ENCODE measurements around the gene LETM1.

LETM1 gene

DNA sequence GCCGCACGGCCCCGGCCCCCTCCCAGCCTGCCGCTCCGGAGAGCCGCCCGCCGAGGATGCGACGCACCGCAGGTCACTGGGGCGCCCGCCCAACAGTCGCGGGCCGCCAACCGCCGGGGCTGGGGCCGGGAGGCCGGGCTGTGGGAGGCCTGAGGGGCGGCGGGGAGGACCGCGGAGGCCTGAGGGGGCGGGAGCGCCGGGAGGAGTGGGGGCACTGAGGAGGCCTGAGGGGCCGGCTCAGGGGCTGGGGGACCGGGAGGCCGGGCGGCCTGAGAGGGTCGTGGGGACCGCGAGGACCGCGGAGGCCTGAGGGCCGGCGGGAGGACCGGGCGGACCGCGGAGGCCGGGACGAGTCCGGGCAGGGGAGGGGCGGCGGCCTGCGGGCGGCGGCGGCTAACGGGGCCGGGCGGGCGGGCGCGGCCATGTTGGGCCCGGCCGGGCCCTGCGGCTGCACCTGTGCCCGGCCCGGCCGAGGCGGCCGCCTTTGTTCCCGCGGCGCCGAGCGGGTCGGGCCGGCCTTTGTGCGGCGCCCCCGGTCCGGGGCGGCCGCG, 15.6 kb upstream of the LETM1 start:
- no peak for DNase-seq

DNA sequence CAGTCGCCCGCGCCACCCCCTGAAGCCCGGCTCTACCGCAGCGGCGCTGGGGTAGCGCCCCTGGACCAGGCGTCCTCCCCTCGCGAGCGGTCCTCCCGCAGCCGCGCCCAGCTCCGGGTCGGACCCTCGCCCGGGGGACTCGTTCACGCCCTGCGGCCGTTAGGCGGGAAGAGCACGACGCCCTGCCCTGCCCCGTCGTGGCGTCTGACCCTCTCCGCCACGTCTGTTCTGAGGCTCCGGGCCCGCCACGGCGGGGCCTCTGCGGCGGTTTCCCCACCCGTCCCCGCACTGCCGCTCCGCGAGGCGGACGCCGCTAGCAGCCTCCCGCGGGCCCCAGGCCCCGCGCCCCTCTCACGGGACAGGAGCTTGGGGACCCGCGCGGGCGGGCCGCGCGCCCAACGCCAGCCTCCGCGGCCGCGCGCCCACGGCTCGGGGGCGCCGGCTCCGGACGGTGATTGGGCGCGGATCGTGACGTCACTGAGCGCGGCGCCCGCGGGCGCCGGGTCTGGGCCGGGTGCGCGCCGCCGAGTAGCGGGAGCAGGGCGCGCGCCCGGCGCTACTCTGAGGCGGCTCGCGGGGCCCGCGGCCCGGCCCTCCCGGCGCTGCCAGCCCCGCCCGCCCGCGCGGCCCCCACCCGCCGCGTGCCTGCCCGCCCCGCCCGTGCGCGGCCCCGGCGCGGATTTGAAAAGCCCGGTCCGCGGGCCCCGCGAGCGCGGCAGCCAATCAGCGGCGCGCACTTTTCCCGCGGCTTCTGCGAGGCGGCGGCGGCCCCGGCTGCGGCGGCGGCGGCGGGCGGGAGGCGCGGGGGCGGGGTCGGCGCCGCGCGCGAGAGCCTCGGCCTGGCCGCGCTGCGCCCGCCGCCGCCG, 14.9 kb upstream of the LETM1 start, which contains the start of gene NSD2:
Gene NSD2 (plus strand): TSS at position 816 of the 866 bp plus-strand sequence. CDS start 29,262 bp downstream, outside the sequence.
- peak; percentile 94 for DNase-seq

DNA sequence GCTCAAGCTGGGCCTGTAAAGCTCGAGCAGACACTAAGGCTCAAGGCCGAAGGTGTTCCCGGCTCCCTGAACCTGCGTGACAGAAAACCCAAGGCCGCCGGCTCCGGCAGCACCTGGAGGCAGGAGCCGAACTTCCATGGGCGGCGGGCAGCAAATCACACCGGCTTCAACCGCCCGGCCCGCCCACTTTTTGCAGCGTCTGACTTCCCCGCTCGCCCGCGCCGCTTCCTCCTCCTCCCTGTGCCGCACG, 14.3 kb upstream of the LETM1 start:
- peak; percentile 87 for DNase-seq

DNA sequence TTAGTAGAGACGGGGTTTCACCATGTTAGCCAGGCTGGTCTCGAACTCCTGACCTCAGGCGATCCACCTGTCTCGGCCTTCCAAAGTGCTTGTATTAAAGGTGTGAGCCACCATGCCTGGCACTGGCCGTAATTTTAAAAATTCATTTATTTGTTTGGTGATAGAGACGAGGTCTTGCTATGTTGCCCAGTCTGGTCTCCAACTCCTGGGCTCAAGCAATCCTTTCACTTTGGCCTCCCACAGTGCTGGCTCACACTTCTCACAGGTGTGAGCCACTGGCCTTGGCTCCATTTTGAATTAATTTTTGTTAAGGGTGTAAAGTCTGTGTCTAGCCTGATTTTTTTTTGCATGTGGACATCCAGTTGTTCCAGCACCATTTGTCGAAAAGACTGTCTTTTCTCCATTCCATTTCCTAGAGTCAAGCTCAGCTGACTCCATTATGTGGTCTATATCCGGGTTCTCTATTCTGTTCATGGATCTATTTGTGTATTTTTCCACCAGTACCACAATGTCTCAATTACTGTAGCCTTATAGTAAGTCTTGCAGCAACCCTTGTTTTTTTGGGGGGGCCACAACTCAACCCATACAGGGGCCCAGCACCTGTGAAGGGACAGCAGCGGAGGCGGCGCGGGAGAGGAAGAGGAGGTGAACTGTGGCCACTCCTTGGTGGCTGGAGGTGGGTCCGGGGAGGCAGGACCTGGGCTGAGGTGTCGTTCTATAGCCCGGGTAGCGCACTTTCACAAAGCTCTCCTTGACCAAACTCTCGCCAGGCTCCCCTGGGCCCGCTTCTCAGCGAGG, 13.8 kb upstream of the LETM1 start:
- no peak for DNase-seq

DNA sequence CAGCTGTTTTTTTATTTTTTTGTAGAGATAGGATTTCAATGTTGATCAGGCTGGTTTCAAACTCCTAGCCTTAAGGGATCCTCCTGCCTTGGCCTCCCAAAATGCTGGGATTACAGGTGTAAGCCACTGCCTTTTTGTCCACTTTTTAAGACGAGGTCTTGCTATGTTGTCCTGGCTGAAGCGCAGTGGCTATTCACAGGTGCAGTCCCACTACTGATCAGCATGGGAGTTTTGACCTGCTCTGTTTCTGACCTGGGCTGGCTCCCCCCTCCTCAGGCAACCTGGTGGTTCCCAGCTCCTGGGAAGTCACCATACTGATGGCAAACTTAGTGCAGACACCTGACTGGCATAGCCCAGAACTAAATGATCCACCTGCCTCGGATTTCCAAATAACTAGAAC, 13.0 kb upstream of the LETM1 start:
- DNase-seq: no peak

DNA sequence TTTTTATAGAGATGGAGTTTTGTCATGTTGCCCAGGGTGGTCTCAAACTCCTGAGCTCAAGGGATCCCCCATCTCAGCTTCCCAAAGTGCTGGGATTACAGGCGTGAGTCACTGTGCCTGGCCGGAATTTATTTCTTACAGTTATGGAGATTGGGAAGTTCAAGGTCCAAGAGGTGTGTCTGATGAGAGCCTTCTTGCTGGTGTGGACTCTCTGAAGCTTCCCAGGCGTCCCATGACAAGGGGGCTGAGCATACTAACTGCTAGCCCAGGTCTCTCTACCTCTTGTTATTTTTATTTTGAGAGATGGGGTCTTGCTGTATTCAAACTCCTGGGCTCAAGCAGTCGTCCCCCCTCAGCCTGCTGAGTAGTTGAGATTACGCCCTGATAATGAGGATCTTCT, 12.3 kb upstream of the LETM1 start:
- no peak for DNase-seq

DNA sequence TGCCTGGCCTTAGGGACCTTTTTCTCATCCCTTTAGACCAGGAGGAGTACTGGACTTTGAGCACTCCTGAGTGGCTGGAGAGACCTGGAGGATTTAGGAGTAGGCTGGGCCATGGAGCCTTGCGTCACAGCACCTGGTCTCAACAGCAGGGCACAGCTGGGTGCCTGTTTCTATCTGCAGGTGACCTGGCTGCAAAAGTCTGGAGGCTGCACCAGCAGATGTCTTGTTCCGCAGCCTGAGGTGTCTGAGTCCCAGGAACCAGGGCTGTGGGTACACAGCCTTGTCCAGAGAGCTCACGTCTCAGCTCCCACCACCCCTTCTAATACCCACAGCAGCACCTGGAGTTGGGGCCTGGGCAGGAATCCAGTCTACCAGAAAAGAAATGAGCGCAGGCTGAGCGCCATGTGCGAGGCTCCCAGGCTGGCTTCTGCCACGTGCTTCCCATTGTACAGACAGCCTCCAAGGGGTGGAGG, 10.3 kb upstream of the LETM1 start:
- DNase-seq: no peak

DNA sequence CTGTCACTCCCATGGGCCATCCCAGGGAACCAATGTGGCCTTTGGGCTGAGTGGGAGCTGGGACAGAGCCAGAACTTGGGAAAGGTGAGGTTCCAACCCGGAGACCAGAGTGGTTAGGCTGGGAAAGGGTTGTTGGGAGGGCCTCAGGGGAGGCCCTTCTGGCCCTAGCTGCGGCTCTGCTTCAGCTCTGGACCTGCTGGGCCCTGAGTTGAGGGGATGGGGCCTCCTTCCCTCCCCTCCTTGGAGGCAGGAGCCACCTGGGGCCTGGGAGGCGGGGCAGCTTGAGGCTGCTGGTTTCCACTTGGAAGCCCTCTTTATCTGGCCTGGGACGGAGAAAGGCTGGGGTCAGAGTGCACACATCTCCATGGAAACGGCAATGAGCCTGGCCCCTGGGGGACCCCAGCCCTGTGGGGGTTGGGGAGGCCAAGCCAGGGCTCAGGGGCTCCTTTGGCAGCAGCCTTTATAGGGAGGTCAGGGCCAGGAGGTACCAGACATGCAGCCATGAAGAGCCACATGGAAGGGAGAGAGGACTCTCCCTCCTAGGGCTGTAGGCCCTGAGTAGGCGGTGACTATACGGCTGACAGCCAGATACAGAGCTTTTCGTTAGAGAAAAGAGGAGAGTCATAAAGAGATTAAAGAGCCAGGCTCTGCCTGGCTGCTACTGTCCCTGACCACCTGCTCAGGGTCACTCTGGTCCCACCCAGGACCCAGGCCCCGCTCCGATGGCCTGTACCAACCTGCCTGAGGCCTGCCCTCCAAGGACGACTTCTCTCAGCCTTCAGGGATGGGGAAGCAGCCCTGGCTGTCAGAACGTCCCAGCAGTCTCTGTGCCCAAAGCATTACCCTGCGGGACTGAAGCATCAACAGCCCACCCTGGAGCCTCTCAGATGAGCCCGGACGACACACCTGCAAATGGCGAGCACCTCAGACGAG, 8.4 kb upstream of the LETM1 start:
- no peak for DNase-seq

DNA sequence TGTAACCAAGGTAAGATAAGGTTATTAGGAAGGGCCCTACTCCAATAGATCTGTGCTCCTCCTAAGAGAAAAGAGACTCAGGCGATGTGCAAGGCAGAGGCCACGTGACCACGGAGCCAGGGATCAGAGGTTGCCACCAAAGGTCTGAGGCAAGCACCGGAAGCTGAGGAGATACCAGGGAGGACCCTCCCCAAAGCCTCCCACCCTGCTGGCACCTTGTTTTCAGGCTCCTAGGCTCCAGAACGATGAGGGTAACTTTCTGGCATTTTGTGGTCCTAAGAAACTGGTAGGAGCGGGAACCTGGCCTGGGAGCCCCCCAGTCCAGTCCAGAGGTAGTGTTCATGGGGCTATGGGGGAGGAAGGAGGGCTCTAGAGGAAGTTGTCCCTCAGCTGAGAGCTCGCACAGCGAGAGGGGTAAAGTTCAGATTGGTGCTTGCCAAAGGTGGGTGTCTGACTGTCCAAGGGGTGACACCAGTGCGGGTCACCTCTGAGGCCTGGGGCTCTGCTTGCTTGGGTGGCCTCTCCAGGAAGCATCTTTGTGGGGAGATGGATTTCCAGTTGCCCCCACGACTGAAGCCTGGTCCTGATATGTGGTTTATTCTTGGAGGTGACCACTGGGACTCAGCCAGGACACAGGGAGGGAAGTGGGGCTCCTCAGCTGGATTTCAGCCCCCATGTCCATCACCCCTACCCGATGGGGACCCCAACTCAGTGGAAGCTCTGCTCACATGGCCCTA, 7.5 kb upstream of the LETM1 start:
- no peak for DNase-seq

DNA sequence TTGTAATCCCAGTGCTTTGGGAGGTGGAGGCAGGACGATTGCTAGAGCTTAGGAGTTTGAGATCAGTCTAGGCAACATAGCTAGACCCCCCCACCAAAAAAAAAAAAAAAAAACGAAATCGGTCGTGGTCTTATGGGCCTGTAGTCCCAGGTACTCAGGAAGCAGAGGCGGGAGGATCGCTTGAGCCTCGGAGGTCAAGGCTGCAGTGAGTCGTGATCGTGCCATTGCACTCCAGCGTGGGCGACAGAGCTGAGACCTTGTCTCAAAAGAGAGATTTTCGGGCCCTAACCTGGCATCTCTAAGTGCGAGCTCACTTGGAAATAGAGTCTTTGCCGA, 7.0 kb upstream of the LETM1 start:
- DNase-seq: no peak

DNA sequence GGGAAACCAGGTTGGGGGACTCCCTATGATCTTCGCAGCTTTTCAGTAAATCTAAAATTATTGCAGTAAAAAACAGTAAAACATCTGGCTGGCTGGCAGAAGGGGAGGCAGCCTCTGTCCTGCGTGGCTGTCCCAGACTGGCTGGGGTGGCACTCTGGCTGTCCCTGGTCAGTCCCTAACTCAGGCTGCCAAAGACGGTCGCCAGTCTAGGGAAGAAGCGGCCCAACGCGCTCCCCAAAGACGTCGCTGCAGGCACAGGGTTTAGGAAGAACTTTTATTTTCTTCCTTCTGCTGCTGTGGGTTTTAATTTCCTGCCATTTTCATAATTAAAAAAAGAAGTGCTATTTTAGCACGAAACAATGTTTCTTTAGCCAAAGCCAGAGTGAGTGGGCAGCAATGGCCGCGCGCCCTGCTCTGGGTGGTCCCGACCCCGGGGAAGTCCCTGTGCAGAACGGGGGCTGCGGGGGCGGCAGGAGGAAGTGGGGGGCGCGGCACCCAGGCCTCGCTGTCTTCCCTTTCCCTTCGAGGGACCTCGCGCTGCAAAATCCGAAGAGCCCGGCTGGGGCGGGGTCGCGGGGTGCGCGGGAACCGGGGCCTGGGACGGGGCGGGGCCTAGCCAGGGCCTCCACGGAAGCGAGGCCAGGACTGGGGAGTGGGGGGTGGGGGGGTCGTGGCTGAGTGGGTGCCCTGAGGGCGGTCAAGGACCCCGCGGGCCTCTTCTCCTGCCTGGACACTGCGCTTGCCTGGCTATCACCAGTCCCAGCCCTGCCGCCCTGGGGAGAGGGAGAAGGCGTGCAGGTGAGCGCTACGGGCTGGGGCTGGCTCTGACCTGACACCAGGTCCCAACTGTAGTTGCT, 6.3 kb upstream of the LETM1 start:
- peak; percentile 24 for DNase-seq

DNA sequence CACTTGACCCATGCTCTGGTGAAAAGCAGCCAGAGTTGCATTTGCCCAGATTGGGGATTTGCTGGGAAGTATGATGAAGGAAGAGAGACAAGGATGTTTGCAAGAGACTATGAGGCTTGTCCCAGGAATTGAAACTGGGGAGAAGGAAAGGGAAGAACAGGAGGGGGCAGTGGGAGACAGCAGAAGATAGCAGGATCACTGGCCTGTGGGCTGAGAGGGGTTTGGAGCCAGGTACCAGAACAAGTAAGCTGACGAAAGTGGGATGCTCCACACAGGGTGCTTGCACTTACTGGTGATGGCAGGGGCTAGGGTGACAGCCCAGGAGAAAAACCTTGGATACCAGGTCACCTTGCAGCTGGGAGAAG, 3.4 kb upstream of the LETM1 start:
- DNase-seq: no peak

DNA sequence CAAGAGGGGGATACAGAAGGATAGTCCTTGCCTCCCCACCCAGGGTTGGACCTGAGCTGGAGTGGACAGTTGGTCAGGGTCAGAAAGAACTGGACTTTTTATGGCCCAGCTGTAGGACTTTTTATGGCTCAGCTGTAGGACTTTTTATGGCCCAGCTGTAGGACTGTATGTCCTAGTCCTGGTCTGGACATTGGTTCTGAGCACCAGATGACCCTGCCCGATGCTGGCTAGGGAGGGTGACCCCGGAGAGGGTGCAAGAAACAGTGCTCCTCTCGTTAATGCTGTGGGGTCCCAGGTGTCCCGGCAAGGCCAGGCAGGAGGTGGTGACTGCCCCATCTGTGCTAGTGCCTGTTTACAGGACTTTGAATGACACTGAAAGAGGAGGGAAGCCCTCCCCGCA, 2.0 kb upstream of the LETM1 start:
- no peak for DNase-seq

DNA sequence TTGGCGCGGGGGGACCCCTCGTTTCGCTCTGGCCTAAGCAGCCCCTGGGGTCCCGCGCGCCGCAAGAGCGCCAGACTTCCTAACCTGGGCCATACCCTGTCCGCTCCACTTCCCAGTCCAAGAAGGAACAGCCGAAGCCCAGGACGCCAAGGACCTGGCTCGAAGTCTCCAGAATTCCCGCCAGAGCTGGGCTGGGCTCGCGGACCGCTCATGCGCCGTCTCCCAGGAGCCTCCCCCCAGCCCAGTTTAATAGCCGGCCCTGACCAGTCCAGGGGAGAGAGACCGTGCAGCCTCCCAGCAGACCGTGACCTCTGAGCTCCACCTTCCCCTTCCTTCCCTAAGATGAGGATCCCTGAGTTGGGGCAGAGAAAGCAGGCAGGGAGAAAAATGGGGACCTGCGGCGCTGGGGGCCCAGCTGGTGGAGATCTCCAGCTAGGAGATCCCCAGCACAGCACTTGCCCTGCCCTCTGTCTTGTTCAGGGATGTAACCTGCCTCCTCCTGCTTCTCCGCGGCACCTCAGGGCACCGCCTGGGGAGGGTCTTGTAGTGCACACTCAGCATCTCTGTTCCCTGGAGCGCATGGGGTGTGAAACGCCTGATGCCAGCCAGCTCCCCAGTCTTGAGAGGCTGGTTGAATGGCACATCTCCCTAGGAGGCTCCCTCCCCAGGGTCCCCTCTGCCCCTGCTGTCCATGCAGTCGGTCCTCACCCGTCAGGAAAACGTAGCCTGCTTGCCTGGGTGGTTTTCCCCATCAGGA, 1.2 kb upstream of the LETM1 start:
- no peak for DNase-seq

DNA sequence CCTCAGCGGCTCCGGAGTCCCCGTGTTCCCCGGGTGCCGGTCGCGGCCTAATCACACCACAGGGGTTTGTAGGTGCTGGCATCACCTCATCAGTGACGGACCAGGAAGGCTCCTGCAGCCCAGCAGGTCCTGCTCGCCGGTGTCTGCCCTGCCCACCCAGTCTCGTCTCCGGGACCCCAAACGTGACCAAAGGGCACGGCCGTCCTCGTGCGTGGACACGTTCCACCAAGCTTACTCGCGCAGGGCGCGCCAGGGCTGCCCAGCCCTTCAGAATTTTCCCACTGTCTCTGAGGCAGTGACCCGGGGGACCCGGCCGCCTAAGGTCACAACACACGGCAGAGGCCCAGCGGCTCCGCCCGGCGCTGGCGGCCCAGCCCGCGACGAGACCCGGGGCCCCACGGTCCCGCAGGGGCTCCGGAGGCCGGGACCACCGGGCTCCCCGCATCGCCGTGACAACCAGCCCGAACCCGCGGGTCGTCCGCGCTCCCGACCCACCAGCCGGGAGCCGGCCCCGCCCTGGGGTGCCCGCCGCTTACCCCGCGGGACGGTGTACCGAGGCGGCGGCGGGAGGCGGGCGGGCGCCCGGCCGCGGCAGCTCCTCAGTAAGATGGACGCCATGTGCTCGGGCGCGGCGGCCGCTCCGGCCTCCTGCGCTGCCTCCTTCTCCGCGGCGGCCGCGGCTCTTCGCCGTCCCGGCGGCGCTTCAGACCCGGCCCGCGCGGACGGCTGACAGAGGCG, 454 bp downstream of the LETM1 start:
- no peak for DNase-seq

DNA sequence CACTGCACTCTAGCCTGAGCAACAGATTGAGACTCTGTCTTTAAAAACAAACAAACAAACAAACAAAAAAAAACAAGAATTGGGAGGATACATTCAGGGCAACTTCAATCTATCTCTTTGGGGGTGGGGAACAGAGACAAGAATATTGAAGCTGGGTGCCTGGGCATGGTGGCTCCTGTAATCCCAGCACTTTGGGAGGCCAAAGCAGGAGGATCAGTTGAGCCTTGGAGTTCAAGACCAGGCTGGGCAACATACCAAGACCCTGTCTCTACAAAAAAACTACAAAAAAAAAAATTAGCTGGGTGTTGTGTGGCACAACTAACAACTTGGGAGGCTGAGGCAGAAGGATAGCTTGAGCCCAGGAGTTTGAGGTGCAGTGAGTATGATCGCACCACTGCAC, 1.2 kb downstream of the LETM1 start:
- no peak for DNase-seq

DNA sequence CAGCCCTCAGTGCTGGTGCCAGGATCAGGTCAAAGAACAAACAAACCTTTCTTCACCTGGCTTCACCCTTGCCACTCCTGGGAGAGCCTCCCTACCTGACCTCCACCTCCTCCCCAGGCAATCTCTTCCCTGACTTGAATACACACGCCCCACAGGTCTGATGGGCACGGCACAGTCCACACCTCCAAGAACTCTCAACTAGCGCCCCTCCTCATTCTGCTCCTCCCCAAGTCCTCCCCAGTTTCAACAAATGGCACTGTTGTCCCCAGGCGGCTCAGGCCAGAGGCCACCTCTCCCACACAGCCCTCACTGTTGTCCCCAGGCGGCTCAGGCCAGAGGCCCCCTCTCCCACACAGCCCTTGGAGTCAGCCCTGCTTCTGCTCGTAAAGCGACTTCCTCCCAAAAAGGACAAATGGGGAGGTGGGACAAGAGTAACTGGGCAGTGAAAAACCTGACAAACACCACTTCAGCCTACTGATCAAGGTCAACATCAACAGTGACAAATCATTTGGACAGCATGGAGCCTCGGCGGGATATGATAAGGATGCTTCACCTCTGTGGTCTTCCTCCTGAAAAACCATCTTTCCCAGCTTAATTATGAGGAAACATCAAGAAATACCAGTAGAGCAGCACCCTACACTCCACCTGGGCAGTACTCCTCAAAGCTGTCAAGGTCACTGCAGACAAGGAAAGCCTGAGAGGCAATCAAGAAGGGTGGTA, 2.9 kb downstream of the LETM1 start:
- DNase-seq: no peak

DNA sequence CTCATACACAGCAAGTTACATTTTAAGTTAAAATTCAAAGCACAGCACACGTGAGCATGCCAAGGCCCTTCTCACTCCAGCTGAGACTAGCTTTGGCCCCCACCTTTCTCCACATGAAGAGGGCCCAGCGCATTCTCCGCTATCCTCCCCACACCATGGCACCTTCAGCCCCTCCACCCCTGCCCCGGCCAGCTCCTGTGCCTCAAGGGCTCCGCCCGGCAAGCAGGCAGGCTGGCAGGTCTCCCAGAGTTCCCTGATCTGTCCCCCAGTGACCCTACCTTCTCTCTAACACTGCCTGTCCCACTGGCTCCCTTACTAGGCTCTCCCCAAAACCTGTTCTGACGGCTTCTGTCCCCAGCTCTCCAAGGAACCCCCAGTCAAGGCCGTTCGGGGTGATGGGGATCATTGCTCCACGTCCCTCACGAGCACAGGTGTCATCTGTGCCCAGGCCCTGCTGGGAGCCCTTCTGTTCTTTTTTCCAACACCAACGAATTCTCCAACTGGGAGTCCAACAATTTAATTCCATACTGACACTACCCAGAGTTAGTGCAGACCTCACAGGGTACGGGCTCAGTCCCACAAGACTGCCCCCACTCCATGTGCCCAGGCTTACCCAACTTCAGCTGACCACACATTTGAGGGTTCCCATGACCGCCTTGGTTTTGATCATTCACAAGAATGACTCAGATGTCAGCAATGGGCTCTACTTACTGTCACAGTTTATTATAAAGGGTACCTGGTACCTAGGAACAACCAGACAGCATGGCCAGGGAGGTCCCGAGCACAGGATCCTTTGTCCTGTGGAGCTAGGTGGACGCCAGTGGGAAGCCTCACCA, 4.2 kb downstream of the LETM1 start:
- DNase-seq: no peak

Data from CD4-positive, alpha-beta T cell treated with Interleukin-10 for 1 hour (primary cell).